Large intestine (tissue), 3 donors: ENCODE results near the gene LAMA5. TPM values are rescaled to one million over a fixed set of nuclear protein-coding genes. Genes with fewer than 3 reads are reported as not detected.

ENCODE experiments used
- DNase-seq, 2 donors: peaks; one replicate each; pipeline versions ENCODE4 v3.0.0 to v3.0.0-alpha.2; 2013
- H3K27ac ChIP-seq: one replicate; pipeline ENCODE4 v1.5.1; 2013; ENCODE audit warnings: low read length
- H3K27me3 ChIP-seq: 2 replicates; pipeline ENCODE4 v1.6.1; 2013; ENCODE audit warnings: low read length; ENCODE audit not compliant: control insufficient read depth, insufficient read depth
- H3K36me3 ChIP-seq: 2 replicates; pipeline ENCODE4 v1.6.1; 2013; ENCODE audit warnings: low read length; ENCODE audit not compliant: control insufficient read depth, insufficient read depth
- H3K4me1 ChIP-seq: one replicate; pipeline ENCODE4 v1.6.1; 2013; ENCODE audit warnings: low read length; ENCODE audit not compliant: control insufficient read depth, insufficient read depth
- H3K4me3 ChIP-seq: one replicate; pipeline ENCODE4 v1.5.1; 2013; ENCODE audit warnings: low read length
- H3K9me3 ChIP-seq: one replicate; pipeline ENCODE4 v1.6.1; 2013; ENCODE audit warnings: mild to moderate bottlenecking, low read depth, low read length, moderate library complexity; ENCODE audit not compliant: control insufficient read depth
- WGBS: methylation state at CpG from one replicate; pipeline ENCODE4 v1.1.5; 2013; ENCODE audit warnings: low lambda C conversion rate; ENCODE audit not compliant: insufficient coverage; 5-methylcytosine and 5-hydroxymethylcytosine counted together
- polyA plus RNA-seq: library from polyadenylated mRNA; unstranded; fragments of 120-200 nt; gene quantifications from one replicate; pipeline ENCODE4 v1.2.1, GENCODE V29; 2013

Gene LAMA5
- polyA plus RNA-seq, 1 donor, result 92.1 TPM

GRCh38 chr20:62368392-62368975 lies 1.4 kb upstream of the LAMA5 start:
- H3K4me3 ChIP-seq, result peak overlapping the region; percentile 13
- H3K27ac ChIP-seq, result peak overlapping the region; percentile 56
- peak in 1 of 2 donors; percentile 67 for DNase-seq
- H3K27me3 ChIP-seq, result peaks cover 21% of the 10 kb centered on the region
- no CpG with 5 or more reads among the region's 15 CpGs for WGBS
- no peaks in the 10 kb centered on the region for H3K36me3 ChIP-seq
- H3K4me1 ChIP-seq, result peaks cover 74% of the 10 kb centered on the region
- H3K9me3 ChIP-seq, result peaks cover 3% of the 10 kb centered on the region

- Histone ChIP-seq H3K4me1 (peaks cover 78% of the 10 kb centered on the region), H3K27me3 (peaks cover 21% of the 10 kb centered on the region), H3K36me3 (no peaks in the 10 kb centered on the region), H3K9me3 (peaks cover 3% of the 10 kb centered on the region), H3K4me3 (peak overlapping the region; percentile 19), H3K27ac (peak overlapping the region; percentile 36)
- DNase-seq, result no peak
- no CpG with 5 or more reads among the region's 37 CpGs for WGBS
These were observed 700 bp upstream of the LAMA5 start for GRCh38 chr20:62367633-62368391.

GRCh38 chr20:62366370-62367135 lies 559 bp downstream of the LAMA5 start:
- WGBS, result no CpG with 5 or more reads among the region's 72 CpGs
- Histone ChIP-seq H3K4me1 (peaks cover 75% of the 10 kb centered on the region), H3K9me3 (peaks cover 3% of the 10 kb centered on the region), H3K27ac (peak overlapping the region; percentile 28), H3K4me3 (peak overlapping the region; percentile 68), H3K36me3 (peaks cover 6% of the 10 kb centered on the region), H3K27me3 (peaks cover 21% of the 10 kb centered on the region)
- DNase-seq, result peak in 1 of 2 donors; percentile 65

GRCh38 chr20:62365814-62366369 lies 1.2 kb downstream of the LAMA5 start:
- peaks cover 9% of the 10 kb centered on the region for H3K36me3 ChIP-seq
- peaks cover 21% of the 10 kb centered on the region for H3K27me3 ChIP-seq
- no CpG with 5 or more reads among the region's 10 CpGs for WGBS
- peaks cover 3% of the 10 kb centered on the region for H3K9me3 ChIP-seq
- H3K4me3 ChIP-seq, result peak overlapping the region; percentile 68
- peaks cover 75% of the 10 kb centered on the region for H3K4me1 ChIP-seq
- H3K27ac ChIP-seq, result peak overlapping the region; percentile 28
- DNase-seq, result peak in 1 of 2 donors; percentile 61

- Histone ChIP-seq H3K27ac (no peak overlapping the region), H3K36me3 (peaks cover 11% of the 10 kb centered on the region), H3K4me3 (peak overlapping the region; percentile 68), H3K27me3 (peaks cover 21% of the 10 kb centered on the region), H3K4me1 (peaks cover 68% of the 10 kb centered on the region), H3K9me3 (peaks cover 3% of the 10 kb centered on the region)
- no CpG with 5 or more reads among the region's 27 CpGs for WGBS
- DNase-seq, result no peak
These were observed 2.0 kb downstream of the LAMA5 start for GRCh38 chr20:62364911-62365736.

- no CpG with 5 or more reads among the region's 22 CpGs for WGBS
- no peak for DNase-seq
- peaks cover 3% of the 10 kb centered on the region for H3K9me3 ChIP-seq
- no peak overlapping the region for H3K27ac ChIP-seq
- H3K4me1 ChIP-seq, result peaks cover 60% of the 10 kb centered on the region
- peaks cover 18% of the 10 kb centered on the region for H3K27me3 ChIP-seq
- peaks cover 11% of the 10 kb centered on the region for H3K36me3 ChIP-seq
- no peak overlapping the region for H3K4me3 ChIP-seq
These were observed 2.9 kb downstream of the LAMA5 start for GRCh38 chr20:62363920-62364851.

- peaks cover 3% of the 10 kb centered on the region for H3K9me3 ChIP-seq
- WGBS, result no CpG with 5 or more reads among the region's 20 CpGs
- no peak overlapping the region for H3K4me3 ChIP-seq
- H3K27me3 ChIP-seq, result peaks cover 10% of the 10 kb centered on the region
- peaks cover 11% of the 10 kb centered on the region for H3K36me3 ChIP-seq
- H3K4me1 ChIP-seq, result peaks cover 54% of the 10 kb centered on the region
- no peak overlapping the region for H3K27ac ChIP-seq
- no peak for DNase-seq
These were observed 3.9 kb downstream of the LAMA5 start for GRCh38 chr20:62362991-62363919.

GRCh38 chr20:62362590-62362940 lies 4.5 kb downstream of the LAMA5 start:
- no peak for DNase-seq
- Histone ChIP-seq H3K4me3 (no peak overlapping the region), H3K4me1 (peaks cover 48% of the 10 kb centered on the region), H3K9me3 (no peaks in the 10 kb centered on the region), H3K27me3 (peaks cover 4% of the 10 kb centered on the region), H3K27ac (no peak overlapping the region), H3K36me3 (peaks cover 11% of the 10 kb centered on the region)
- no CpG with 5 or more reads among the region's 13 CpGs for WGBS
